ENCODE data around the gene CHD8. TPM values are rescaled to one million over a fixed set of nuclear protein-coding genes. Genes with fewer than 3 reads are reported as not detected.
"Not testable (repeated sequence)": the region's sequence is repeated elsewhere in the genome, so short reads cannot be mapped to it uniquely, and the experiment has no call there.

Gene CHD8
- total RNA-seq (2014; rRNA removed; shearing (Covaris generic)): 26.7 and 55.9 TPM in 2 replicates

GRCh38 chr14:21455912-21456667 is at the start of gene CHD8:
Gene CHD8 (minus strand): TSS chr14:21456123. CDS start chr14:21431643, 24,480 bp downstream.
- DNase-seq (ENCODE audit: low read depth): peak; percentile 100

GRCh38 chr14:21505012-21505553 is 49.2 kb upstream of the CHD8 start:
- DNase-seq (ENCODE audit: low read depth): no peak

DNA sequence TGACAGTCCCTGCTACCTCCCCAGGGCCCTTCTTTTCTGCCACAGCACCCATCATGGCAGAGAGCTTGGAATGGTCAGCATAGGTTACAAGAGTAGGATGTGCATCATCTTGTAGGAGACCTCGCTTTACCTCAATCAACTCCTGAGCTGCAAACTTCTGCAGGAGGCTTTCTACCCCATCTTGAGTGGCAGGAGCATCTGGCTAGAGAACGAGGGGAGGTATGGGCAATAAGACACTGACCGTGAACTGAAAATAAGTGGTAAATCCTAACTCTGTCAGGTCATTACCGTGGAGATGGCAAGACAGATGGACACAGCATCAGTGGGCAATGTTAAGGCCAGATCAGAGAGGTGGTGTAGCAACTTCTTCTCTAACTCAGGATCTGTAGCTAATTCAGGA is 47.5 kb upstream of the CHD8 start:
- DNase-seq (ENCODE audit: low read depth): no peak

DNA sequence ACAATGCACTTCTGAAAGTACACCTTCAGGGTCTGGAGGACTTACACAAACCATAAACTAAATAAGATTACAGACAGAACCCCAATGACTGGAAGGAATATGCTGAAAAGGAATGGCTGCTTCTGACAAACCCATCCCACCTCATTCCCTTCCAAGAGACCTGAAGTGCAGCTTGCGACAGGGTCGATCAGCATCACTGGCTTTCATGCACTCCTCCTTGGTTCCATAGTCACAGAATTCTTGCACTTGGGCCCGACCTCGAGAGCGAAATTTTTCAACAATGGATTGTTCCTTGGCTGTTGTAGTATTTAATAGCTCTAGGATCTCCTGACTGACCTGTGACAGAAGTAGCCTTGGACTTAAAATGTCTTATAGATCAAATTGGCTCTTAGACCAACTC is 45.6 kb upstream of the CHD8 start:
- DNase-seq (ENCODE audit: low read depth): no peak

DNA sequence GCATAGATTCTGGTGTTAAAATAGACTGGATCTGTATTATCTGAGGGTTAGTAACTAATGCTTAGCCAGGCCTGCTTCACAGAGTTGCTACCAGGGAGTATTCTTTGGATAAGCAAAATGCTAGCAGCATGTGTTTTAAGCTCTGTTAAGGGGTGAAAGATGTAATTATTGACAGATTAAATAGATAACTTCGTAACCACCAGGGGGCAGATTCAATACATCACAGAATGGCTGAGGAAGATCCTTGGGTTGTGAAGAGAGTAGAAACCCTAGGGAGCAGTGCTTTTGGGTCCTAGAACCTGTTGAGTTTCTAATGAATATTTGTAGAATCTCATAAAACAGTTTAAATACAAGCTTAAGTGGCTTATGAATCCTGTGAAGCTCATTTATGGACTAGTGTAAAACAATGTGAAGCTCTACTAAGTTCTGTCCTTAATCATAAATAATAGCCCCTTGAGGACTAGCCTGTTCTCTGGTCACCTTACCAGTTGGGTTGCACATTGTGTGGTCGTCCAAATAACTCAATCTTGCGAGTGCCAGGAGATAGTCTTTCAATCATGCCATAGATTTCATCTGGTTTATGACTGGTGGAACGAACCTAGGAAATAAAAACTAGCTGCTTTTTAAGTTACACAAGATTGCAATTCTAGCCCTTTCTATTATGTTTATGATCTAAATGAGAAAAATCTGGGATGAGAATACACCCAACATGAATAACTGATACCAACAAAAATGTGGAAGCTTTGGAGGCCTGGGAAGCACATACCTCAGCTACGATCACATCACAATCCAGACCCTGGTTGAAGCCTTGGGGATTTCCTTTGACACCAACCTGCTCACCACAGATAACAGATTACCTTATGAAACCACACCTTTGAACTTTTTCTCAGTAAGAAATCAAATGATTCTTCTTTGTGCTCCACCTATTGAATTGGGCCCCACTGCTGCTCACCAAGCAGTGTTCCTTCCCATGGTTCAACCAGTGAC is 42.9 kb upstream of the CHD8 start:
- DNase-seq (ENCODE audit: low read depth): peak; percentile 40

DNA sequence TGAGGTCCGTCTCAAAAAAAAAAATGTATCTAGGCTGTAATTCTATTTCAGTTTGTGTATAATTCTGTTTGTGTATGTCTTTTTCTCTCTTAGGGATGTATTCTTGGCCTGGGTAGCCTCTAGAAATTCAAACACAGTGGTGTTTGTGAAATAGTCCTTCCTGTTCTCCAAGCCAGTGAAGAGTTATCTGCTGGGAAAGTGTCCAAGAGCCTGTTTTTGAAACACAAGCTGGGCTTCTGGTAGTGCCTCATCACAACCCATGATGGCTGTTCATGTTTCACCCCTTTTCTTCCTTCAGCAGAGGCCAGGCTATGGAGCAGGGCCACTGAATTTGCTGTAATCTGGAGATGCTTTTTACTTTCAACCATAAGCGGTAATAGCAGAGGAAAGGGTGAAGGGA is 40.5 kb upstream of the CHD8 start:
- no peak for DNase-seq (ENCODE audit: low read depth)

DNA sequence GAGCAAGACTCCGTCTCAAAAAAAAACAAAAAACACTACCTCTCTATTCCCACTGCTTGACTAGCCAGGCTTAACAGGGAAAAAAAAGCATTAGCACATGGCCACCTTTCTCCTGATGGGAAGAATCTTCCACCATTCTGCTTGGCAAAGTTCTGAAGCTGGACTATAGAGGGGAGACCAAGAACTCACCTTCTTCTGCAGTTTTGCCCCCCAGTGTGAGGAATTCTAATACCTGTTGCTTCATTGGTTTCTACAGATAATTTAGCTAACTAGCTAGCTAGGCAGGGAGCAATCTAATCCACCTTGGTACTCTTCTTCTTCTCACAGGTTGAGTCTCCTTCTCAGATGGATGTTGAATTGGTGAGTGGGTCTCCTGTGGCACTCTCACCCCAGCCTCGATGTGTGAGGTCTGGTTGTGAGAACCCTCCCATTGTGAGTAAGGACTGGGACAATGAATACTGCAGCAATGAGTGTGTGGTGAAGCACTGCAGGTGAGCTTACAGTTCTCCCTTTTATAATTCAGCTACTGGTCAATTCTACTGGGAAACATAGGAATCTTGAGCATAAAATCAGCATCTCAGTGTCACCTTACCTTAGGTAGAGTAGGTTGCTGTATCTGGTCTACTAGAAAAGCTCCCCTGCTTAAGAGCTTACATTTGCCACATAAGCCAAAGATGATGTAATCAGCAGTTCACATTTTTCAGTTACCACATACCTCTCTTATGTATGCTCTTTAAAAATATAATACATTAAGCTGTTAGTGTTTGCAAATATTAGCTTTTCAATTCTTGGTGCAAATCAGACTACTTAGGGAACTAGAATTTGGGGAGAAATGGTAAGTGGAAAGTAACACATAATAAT is 39.2 kb upstream of the CHD8 start:
- no peak for DNase-seq (ENCODE audit: low read depth)

- DNase-seq (ENCODE audit: low read depth): peak; percentile 9
Observed at GRCh38 chr14:21486640-21487087, 30.7 kb upstream of the CHD8 start.

DNA sequence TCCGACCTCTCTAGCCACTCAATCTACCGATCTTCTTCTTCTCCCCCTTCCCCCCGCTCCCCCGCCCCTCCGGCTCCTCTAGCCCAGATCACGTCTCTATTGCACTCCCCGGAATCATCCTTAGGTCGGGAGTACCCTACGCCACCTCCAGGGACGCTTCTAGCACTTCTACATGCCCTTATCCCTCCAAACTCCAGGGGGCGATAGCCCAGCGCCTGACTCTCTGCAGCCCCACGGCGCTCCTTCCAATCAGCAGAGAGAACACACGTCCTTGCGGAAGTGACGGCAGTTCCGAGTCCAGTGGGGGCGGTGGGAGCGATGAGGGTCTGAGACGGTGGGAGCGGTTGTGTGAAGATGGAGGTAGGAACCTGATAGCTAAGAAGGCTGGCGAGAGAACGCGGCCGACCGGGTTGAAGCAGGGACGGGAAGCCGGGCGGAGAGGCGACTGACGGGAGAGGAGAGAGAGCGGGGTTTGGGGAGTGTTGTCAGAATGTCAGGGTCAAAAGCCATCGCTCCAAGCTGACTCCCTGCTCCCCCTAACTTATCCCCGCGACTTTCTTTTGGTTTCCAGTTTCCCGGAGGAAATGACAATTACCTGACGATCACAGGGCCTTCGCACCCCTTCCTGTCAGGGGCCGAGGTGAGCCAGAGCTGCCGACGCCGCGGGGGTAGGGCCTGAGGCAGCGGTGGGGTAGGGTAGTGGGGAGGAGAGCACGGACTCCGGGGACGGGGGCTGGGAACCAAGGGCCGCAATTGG is 21.2 kb upstream of the CHD8 start, which contains the start of the genes RAB2B and TOX4:
RAB2B (minus strand) TSS at position 35 of the 757 bp plus-strand sequence. CDS start 87 bp downstream, outside the sequence.
TOX4 (plus strand) TSS at position 271 of the 757 bp plus-strand sequence; CDS start at position 355, 84 bp downstream.
- DNase-seq (ENCODE audit: low read depth): peak; percentile 98

- DNase-seq (ENCODE audit: low read depth): peak; percentile 74
Observed at GRCh38 chr14:21476523-21476924, 20.6 kb upstream of the CHD8 start.

DNA sequence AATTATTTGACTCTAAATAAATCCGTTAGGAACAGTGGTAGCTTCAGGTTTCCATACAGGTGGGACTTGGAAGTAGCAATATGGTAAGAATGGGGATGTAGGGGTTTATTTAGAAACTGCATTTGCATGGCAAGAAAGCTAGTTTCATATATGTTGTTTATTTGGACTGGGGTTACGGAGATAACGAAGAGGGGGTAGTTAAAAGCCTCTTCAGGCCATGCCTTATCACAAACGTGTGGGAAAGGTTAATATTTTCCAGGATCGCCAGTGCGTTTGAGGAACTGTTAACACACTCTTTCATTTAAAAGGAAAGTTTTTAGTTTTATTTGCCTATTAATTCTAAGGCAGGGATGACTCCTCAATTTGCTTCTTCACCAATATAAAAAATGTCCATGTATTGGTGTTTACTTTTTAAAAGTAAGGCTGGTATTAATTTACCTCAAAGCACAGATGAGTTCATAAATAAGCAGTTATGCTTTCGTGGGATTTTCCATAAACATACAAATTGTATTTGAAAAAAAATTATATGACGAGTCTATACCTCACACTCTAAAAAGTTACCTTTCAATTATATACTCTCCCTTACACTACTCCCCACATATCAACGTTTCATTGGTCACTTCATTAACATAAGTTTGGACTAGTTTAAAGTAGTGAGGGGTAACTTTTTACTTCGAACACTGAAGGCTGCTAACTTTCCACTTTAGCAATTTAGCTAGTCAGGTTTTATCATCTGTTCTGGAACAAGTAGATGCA is 20.0 kb upstream of the CHD8 start:
- no peak for DNase-seq (ENCODE audit: low read depth)

GRCh38 chr14:21467616-21468015 is 11.7 kb upstream of the CHD8 start:
- DNase-seq (ENCODE audit: low read depth): peak; percentile 51

DNA sequence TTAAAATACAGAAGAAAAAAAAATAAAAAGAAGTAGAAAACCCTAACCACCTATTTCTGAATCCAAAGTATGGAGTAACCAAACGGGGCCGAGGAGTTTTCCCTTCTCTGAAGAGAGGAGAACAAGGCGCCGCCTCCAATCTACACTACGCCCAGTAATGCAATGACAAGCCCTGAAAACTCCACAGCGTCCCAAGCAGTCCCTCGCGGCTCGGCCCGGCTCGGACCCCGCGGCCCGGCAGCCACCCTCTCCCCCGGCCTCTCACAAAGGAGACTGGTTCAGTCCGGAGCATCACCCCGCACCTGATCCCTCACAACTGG is 371 bp downstream of the CHD8 start:
- DNase-seq (ENCODE audit: low read depth): no peak

- DNase-seq (ENCODE audit: low read depth): peak; percentile 3
Observed at GRCh38 chr14:21454843-21455544, 929 bp downstream of the CHD8 start.

DNA sequence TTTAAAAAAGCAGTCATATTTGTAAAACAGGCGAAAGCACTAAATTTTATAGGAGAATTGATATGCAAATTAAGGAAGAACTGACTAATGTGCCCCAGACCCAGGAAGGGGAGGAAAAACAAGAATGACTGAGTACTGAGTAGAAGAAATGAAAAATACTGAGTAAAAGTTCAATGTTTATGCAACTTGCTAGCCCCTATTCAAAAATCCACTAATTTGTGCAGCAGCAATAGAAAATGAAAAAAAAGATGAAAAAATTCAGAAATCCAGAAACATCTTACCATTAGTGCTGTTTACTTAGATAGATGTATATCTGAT is 6.1 kb downstream of the CHD8 start:
- DNase-seq (ENCODE audit: low read depth): no peak

DNA sequence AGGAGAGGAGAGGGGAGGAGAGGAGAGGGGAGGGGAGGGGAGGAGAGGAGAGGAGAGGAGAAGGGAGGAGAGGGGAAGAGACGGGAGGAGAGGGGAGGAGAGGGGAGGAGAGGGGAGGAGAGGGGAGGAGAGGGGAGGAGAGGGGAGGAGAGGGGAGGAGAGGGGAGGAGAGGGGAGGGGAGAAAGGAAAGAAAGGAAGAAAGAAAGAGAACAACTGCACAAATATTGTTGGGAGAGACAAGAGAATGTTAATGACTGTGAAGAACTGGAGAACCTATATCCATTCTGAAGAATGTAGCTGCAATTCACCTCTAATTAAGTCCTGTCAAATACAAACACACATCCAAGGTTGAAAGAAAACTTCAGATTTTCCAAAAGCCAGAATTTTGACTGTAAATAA is 13.3 kb downstream of the CHD8 start:
- not testable (repeated sequence) for DNase-seq (ENCODE audit: low read depth)

DNA sequence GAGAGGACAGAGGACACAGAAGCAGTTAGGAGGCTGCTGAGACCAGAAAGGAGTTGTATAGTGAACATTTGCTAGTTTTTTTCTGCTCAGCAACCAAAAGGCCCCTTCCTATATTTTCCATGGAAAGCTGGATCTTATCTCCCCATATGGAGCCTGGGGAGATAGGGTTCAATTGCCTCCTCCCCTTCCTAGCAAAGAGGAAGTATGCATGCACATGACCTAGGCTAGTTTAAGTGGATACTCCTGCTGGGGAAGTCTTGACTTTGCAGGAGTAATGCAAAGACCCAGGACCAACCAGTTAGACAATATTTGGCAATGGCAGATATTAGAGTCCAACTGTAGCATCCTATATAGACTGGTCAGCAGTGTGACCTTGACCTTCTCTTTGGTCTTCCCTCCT is 15.1 kb downstream of the CHD8 start:
- DNase-seq (ENCODE audit: low read depth): no peak

- DNase-seq (ENCODE audit: low read depth): peak; percentile 98
Observed at GRCh38 chr14:21437063-21437901, 18.6 kb downstream of the CHD8 start.

Measured in M059J (cell line).